Skeletal muscle cell (primary cell): ENCODE measurements around the gene PIGK.

Experiments used
- DNase-seq: peaks from one replicate; pipeline ENCODE4 v3.0.0-alpha.2; 2010; ENCODE audit warnings: low read depth
- H3K4me3 ChIP-seq: 2 replicates; pipeline ENCODE4 v1.5.1; 2011; ENCODE audit warnings: low read depth, mild to moderate bottlenecking, control low read depth, low read length, moderate library complexity

The PIGK gene

DNA sequence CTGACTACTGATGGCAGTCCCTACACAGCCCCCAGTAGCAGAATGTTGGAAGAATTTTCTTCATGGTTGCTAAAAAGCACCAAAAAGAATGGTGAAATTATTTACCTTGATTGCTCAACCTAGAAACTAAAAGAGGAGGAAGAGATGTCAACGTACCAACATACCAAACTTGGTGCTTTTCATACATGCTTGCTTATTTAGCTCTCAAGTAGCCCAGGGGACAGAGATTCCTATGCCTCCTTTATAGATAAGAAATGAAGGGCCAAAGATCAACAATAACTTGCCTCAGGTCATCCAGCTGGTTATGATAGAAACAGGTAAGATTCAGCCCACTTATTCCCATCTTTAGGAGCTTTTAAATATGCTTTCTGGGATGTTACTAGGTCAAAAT, 170.6 kb downstream of the PIGK start:
- DNase-seq = no peak
- no peak overlapping the region for H3K4me3 ChIP-seq

GRCh38 chr1:77047978-77048614, 171.1 kb downstream of the PIGK start:
- DNase-seq = no peak
- no peak overlapping the region for H3K4me3 ChIP-seq

- H3K4me3 ChIP-seq = no peak overlapping the region
- no peak for DNase-seq
Observed at GRCh38 chr1:77047575-77047974, 171.7 kb downstream of the PIGK start.

DNA sequence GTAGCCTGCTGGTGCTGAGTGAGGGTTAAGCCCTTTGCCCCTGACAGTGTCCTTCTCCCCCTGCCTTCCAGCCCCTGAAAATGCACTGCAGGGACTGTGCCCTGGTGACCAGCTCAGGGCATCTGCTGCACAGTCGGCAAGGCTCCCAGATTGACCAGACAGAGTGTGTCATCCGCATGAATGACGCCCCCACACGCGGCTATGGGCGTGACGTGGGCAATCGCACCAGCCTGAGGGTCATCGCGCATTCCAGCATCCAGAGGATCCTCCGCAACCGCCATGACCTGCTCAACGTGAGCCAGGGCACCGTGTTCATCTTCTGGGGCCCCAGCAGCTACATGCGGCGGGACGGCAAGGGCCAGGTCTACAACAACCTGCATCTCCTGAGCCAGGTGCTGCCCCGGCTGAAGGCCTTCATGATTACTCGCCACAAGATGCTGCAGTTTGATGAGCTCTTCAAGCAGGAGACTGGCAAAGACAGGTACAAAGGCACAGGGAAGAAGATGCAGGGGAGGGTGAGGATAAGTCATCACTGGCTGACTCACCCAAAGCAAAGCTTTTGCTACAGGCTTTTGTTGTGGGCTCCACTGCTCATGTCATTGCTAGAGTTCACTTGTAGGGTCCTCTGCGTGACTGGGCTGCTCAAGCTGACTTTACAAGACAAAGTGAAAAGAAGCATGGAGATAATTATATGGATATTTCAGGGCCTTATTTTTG, 174.9 kb downstream of the PIGK start:
- DNase-seq = peak; percentile 17
- H3K4me3 ChIP-seq = no peak overlapping the region

DNA sequence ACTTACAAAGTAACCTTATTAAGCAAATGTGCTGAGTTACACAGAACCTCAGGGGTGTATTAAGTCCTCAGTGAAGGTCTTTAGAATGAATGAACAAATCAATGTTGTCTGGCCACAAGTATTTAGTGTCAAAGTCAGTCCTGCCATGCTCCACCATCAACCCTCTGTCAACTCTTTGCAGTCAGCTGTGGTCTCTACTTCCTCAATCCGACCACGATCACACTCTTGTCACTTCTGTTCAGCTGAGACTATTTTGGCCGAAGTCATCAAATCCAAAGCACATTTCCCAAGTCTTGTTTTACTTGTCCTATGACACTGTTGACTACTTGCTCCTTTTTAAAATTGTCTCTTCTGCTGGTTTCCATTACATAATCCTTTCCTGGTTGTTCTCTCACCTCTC, 178.4 kb downstream of the PIGK start:
- DNase-seq = no peak

GRCh38 chr1:77039739-77040138, 179.5 kb downstream of the PIGK start:
- DNase-seq = peak; percentile 98
- H3K4me3 ChIP-seq = no peak overlapping the region

More for the DNA sequence above, 178.4 kb downstream of the PIGK start:
- H3K4me3 ChIP-seq = no peak overlapping the region

DNA sequence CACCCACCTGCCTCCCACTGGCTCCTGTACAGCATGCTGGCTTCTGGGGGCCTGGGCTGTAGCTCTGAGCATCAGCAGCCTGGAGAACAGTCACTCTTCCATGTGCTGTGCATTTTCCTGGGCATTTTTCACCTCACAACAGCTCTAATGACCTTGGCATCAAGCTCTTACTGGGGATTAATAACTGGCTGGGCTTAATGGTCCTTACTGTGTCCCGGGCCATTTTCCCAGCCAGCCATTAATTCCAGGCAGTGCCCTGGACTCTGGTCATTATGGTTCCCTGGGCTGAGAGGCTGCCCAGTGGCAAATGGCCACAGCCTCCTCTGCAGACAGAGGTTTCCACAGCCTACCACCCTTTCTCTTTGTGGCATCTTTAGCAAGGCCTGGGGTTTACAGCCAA, 180.1 kb downstream of the PIGK start:
- no peak overlapping the region for H3K4me3 ChIP-seq
- DNase-seq = no peak
